Measurements from ENCODE around the gene MYH11. TPM values are rescaled to one million over a fixed set of nuclear protein-coding genes. Genes with fewer than 3 reads are reported as not detected.

Gene MYH11
- total and polyA plus RNA-seq, 2 donors (not counting 1 experiment from before 2014, with no cell fraction given) = 1.3 to 14.5 TPM

GRCh38 chr16:15775663-15776304 is 81.0 kb downstream of the MYH11 start:
- no peak for DNase-seq (ENCODE audit: low read depth in 2 of 2)
- Histone ChIP-seq H3K27me3 (ENCODE audit: control insufficient read depth, insufficient read depth, low read length) (peaks cover 5% of the 10 kb centered on the region), H3K4me3 (replicated peaks in 1 of 4; ENCODE audit: control extremely low read depth in 1 of 4, insufficient read depth in 1 of 4, low read depth in 3 of 4, low read length in 4 of 4) (no peak overlapping the region), H3K27ac (ENCODE audit: insufficient read depth, low read length) (no peak overlapping the region), H3K4me2 (ENCODE audit: extremely low read depth, insufficient read depth, low read length) (no peak overlapping the region), H3K9me3 (ENCODE audit: control insufficient read depth, insufficient read depth, low read depth, low read length) (no peaks in the 10 kb centered on the region), H3K4me1 (ENCODE audit: control insufficient read depth, extremely low read depth, insufficient read depth, low read length) (no peaks in the 10 kb centered on the region), H4K20me1 (ENCODE audit: control insufficient read depth, extremely low read depth, insufficient read depth, low read length) (no peaks in the 10 kb centered on the region), H3K9ac (ENCODE audit: insufficient read depth, low read length) (no peak overlapping the region), H3K79me2 (ENCODE audit: control insufficient read depth, insufficient read depth, low read length) (no peaks in the 10 kb centered on the region), H2AFZ (ENCODE audit: low read length) (no peak overlapping the region), H3K36me3 (ENCODE audit: control insufficient read depth, insufficient read depth, low read length) (no peaks in the 10 kb centered on the region)
- no peak for TF ChIP-seq CTCF (conservative IDR thresholded peaks at IDR 0.05 in 1 of 2, IDR thresholded peaks at IDR 0.05 in 1 of 2; ENCODE audit: low read depth in 1 of 2, low read length in 2 of 2)
- no peak for TF ChIP-seq EZH2 (IDR thresholded peaks at IDR 0.05; ENCODE audit: low read length, missing control alignments)

- Histone ChIP-seq H3K4me1 (ENCODE audit: control insufficient read depth, extremely low read depth, insufficient read depth, low read length) (no peaks in the 10 kb centered on the region), H4K20me1 (ENCODE audit: control insufficient read depth, extremely low read depth, insufficient read depth, low read length) (no peaks in the 10 kb centered on the region), H3K27ac (ENCODE audit: insufficient read depth, low read length) (no peak overlapping the region), H3K36me3 (ENCODE audit: control insufficient read depth, insufficient read depth, low read length) (no peaks in the 10 kb centered on the region), H3K27me3 (ENCODE audit: control insufficient read depth, insufficient read depth, low read length) (peaks cover 4% of the 10 kb centered on the region), H3K9ac (ENCODE audit: insufficient read depth, low read length) (no peak overlapping the region), H3K4me3 (replicated peaks in 1 of 4; ENCODE audit: control extremely low read depth in 1 of 4, insufficient read depth in 1 of 4, low read depth in 3 of 4, low read length in 4 of 4) (no peak overlapping the region), H3K4me2 (ENCODE audit: extremely low read depth, insufficient read depth, low read length) (no peak overlapping the region), H3K9me3 (ENCODE audit: control insufficient read depth, insufficient read depth, low read depth, low read length) (no peaks in the 10 kb centered on the region), H2AFZ (ENCODE audit: low read length) (no peak overlapping the region), H3K79me2 (ENCODE audit: control insufficient read depth, insufficient read depth, low read length) (no peaks in the 10 kb centered on the region)
- TF ChIP-seq CTCF (conservative IDR thresholded peaks at IDR 0.05 in 1 of 2, IDR thresholded peaks at IDR 0.05 in 1 of 2; ENCODE audit: low read depth in 1 of 2, low read length in 2 of 2) (no peak), EZH2 (IDR thresholded peaks at IDR 0.05; ENCODE audit: low read length, missing control alignments) (no peak)
- DNase-seq (ENCODE audit: low read depth in 2 of 2) = peak in 1 of 2 donors; percentile 21
These were observed 81.6 kb downstream of the MYH11 start for GRCh38 chr16:15775209-15775608.

GRCh38 chr16:15773968-15774367 is 82.9 kb downstream of the MYH11 start:
- Histone ChIP-seq H3K36me3 (ENCODE audit: control insufficient read depth, insufficient read depth, low read length) (no peaks in the 10 kb centered on the region), H3K9me3 (ENCODE audit: control insufficient read depth, insufficient read depth, low read depth, low read length) (no peaks in the 10 kb centered on the region), H3K4me3 (replicated peaks in 1 of 4; ENCODE audit: control extremely low read depth in 1 of 4, insufficient read depth in 1 of 4, low read depth in 3 of 4, low read length in 4 of 4) (no peak overlapping the region), H3K4me2 (ENCODE audit: extremely low read depth, insufficient read depth, low read length) (no peak overlapping the region), H3K9ac (ENCODE audit: insufficient read depth, low read length) (no peak overlapping the region), H4K20me1 (ENCODE audit: control insufficient read depth, extremely low read depth, insufficient read depth, low read length) (no peaks in the 10 kb centered on the region), H3K27me3 (ENCODE audit: control insufficient read depth, insufficient read depth, low read length) (peaks cover 4% of the 10 kb centered on the region), H2AFZ (ENCODE audit: low read length) (no peak overlapping the region), H3K27ac (ENCODE audit: insufficient read depth, low read length) (no peak overlapping the region), H3K79me2 (ENCODE audit: control insufficient read depth, insufficient read depth, low read length) (no peaks in the 10 kb centered on the region), H3K4me1 (ENCODE audit: control insufficient read depth, extremely low read depth, insufficient read depth, low read length) (no peaks in the 10 kb centered on the region)
- TF ChIP-seq CTCF (conservative IDR thresholded peaks at IDR 0.05 in 1 of 2, IDR thresholded peaks at IDR 0.05 in 1 of 2; ENCODE audit: low read depth in 1 of 2, low read length in 2 of 2) (no peak), EZH2 (IDR thresholded peaks at IDR 0.05; ENCODE audit: low read length, missing control alignments) (no peak)
- DNase-seq (ENCODE audit: low read depth in 2 of 2) = no peak

Data from fibroblast of lung (primary cell).